ENCODE results near the gene OR10C1.

OR10C1 gene

GRCh38 chr6:29490552-29490951, 51.4 kb downstream of the OR10C1 start:
- Histone ChIP-seq H3K9ac (ENCODE audit: low read length) (no peak overlapping the region), H3K9me3 (ENCODE audit: control insufficient read depth, insufficient read depth, low read depth, low read length) (peaks cover 2% of the 10 kb centered on the region; the same call in 1 of the 2 replicates), H3K4me3 (ENCODE audit: low read depth, low read length) (no peak overlapping the region), H3K4me1 (ENCODE audit: control insufficient read depth, insufficient read depth, low read length) (no peaks in the 10 kb centered on the region), H3K36me3 (ENCODE audit: control insufficient read depth, insufficient read depth, low read length) (no peaks in the 10 kb centered on the region), H3K27ac (ENCODE audit: low read depth, low read length) (no peak overlapping the region), H3K27me3 (ENCODE audit: control insufficient read depth, insufficient read depth, low read length) (no peaks in the 10 kb centered on the region)
